ENCODE results near the gene FAU.

The FAU gene

GRCh38 chr11:65135633-65136145, 13.8 kb upstream of the FAU start:
- FAIRE-seq = no peak

- peak; percentile 43 for FAIRE-seq
Observed at GRCh38 chr11:65134952-65135632, 13.2 kb upstream of the FAU start.

- FAIRE-seq = no peak
Observed at GRCh38 chr11:65134240-65134951, 12.5 kb upstream of the FAU start, which contains the start of gene SYVN1. TSS of gene SYVN1 (minus strand) at chr11:65134519. CDS start at chr11:65133601, 918 bp downstream.

- FAIRE-seq = no peak
Observed at GRCh38 chr11:65133724-65134123, 11.8 kb upstream of the FAU start.

GRCh38 chr11:65132988-65133700, 11.2 kb upstream of the FAU start:
- FAIRE-seq = no peak

- FAIRE-seq = no peak
Observed at GRCh38 chr11:65132238-65132987, 10.5 kb upstream of the FAU start.

- no peak for FAIRE-seq
Observed at GRCh38 chr11:65131895-65132237, 9.9 kb upstream of the FAU start.

- no peak for FAIRE-seq
Observed at GRCh38 chr11:65131417-65131776, 9.5 kb upstream of the FAU start.

GRCh38 chr11:65130631-65131416, 8.9 kb upstream of the FAU start:
- no peak for FAIRE-seq

GRCh38 chr11:65129649-65130441, 7.9 kb upstream of the FAU start:
- no peak for FAIRE-seq

GRCh38 chr11:65128182-65129145, 6.5 kb upstream of the FAU start:
- FAIRE-seq = no peak

- FAIRE-seq = no peak
Observed at GRCh38 chr11:65127473-65128181, 5.7 kb upstream of the FAU start.

GRCh38 chr11:65126624-65127274, 4.8 kb upstream of the FAU start:
- no peak for FAIRE-seq

- no peak for FAIRE-seq
Observed at GRCh38 chr11:65125197-65126056, 3.5 kb upstream of the FAU start.

- no peak for FAIRE-seq
Observed at GRCh38 chr11:65124480-65125196, 2.7 kb upstream of the FAU start.

- no peak for FAIRE-seq
Observed at GRCh38 chr11:65121447-65121864, 478 bp downstream of the FAU start.

- FAIRE-seq = no peak
Observed at GRCh38 chr11:65120831-65121230, 1.1 kb downstream of the FAU start.
